Mucosa of stomach (tissue), 1 donor: Measurements from ENCODE around the gene KIF26A.

Experiments used
- H3K27me3 ChIP-seq: one replicate; pipeline ENCODE4 v1.7.0; 2013; ENCODE audit warnings: mild to moderate bottlenecking, low read length; ENCODE audit not compliant: control insufficient read depth, insufficient read depth
- H3K36me3 ChIP-seq: one replicate; pipeline ENCODE4 v1.7.0; 2013; ENCODE audit warnings: low read length; ENCODE audit not compliant: control insufficient read depth, insufficient read depth
- H3K4me1 ChIP-seq: one replicate; pipeline ENCODE4 v1.7.0; 2013; ENCODE audit warnings: mild to moderate bottlenecking, low read length; ENCODE audit not compliant: control insufficient read depth, insufficient read depth
- H3K4me3 ChIP-seq: one replicate; pipeline ENCODE4 v1.7.0; 2013; ENCODE audit warnings: low read length
- H3K9ac ChIP-seq: one replicate; pipeline ENCODE4 v1.7.0; 2013; ENCODE audit warnings: mild to moderate bottlenecking, low read length, moderate library complexity
- H3K9me3 ChIP-seq: one replicate; pipeline ENCODE4 v1.7.0; 2013; ENCODE audit warnings: mild to moderate bottlenecking, low read length, moderate library complexity; ENCODE audit not compliant: control insufficient read depth
- donor health status: Pancreatic carcinoma.

Gene KIF26A

DNA sequence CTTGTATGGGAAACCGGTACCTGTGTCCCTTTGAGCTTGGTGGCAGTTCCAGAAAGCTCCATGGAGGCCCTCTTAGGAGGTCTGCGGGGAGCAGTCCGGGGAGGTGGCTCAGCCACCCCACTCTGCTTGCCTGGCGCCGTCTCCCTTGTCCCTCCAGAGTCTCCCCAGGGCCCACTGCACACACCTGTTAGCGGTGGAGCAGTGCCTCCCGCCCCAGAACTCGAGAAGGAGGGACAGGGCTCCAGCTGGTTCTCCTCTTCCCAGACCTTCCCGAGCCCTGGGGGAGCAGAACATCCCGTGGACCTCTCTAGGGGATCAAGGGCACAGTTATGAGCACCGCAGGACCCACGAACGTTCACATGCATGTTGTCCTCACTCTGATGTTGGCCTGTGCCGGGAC, 42.1 kb upstream of the KIF26A start:
- H3K27me3 ChIP-seq: peaks cover 13% of the 10 kb centered on the region
- no peak overlapping the region for H3K9ac ChIP-seq
- H3K9me3 ChIP-seq: no peaks in the 10 kb centered on the region
- H3K4me3 ChIP-seq: no peak overlapping the region
- no peaks in the 10 kb centered on the region for H3K36me3 ChIP-seq
- peaks cover 50% of the 10 kb centered on the region for H3K4me1 ChIP-seq

DNA sequence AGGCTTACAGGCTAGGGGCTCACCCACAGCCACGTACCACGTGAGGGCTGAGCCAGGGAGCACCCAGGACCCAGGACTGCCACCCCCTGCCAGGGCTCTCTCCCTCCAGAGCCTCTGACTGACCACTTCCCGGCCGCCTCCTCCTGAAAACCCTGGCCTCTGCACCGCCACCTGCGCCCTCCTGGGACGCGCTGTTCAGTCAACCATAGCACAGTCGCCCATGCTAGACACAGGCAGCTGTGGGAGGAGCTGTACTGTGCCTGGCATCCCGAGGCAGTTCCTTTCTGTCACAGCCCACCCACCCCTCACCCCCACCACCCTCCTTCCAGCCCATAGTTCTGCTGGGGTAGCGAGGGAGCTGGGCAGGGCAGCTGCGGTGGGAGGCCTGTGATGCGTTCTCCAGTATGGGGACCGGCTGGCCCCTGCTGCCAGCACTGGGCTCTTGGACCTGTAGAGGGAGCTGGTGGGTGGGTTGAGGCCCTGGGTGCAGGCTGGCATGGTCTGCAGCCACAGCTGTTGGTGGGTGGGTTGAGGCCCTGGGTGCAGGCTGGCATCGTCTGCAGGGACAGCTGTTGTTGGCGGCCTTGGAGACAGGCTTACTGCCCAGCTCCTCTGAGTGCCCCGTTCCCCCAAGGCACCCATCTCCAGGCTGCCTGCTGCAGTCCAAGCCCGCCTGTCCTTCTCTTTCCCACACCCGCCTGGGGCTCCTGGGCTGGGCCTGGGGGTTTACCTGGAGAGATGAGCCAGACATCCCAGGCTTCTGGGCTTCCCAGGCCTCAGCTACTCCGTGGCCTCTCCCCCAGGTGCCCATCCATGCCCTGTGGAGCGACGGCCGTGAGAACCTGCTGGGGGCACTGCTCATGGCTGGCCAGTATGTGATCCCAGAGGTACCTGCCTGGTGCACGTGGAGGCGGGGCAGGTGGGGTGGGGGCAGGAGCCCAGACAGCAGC, 41.4 kb upstream of the KIF26A start:
- Histone ChIP-seq H3K27me3 (peaks cover 13% of the 10 kb centered on the region), H3K4me3 (no peak overlapping the region), H3K9ac (no peak overlapping the region), H3K4me1 (peaks cover 53% of the 10 kb centered on the region), H3K9me3 (no peaks in the 10 kb centered on the region), H3K36me3 (no peaks in the 10 kb centered on the region)

GRCh38 chr14:104098272-104099095, 39.9 kb upstream of the KIF26A start:
- H3K9ac ChIP-seq: no peak overlapping the region
- no peaks in the 10 kb centered on the region for H3K36me3 ChIP-seq
- no peaks in the 10 kb centered on the region for H3K9me3 ChIP-seq
- peaks cover 55% of the 10 kb centered on the region for H3K4me1 ChIP-seq
- no peak overlapping the region for H3K4me3 ChIP-seq
- H3K27me3 ChIP-seq: peaks cover 13% of the 10 kb centered on the region

GRCh38 chr14:104099096-104100041, 39.0 kb upstream of the KIF26A start:
- Histone ChIP-seq H3K36me3 (no peaks in the 10 kb centered on the region), H3K4me3 (no peak overlapping the region)

DNA sequence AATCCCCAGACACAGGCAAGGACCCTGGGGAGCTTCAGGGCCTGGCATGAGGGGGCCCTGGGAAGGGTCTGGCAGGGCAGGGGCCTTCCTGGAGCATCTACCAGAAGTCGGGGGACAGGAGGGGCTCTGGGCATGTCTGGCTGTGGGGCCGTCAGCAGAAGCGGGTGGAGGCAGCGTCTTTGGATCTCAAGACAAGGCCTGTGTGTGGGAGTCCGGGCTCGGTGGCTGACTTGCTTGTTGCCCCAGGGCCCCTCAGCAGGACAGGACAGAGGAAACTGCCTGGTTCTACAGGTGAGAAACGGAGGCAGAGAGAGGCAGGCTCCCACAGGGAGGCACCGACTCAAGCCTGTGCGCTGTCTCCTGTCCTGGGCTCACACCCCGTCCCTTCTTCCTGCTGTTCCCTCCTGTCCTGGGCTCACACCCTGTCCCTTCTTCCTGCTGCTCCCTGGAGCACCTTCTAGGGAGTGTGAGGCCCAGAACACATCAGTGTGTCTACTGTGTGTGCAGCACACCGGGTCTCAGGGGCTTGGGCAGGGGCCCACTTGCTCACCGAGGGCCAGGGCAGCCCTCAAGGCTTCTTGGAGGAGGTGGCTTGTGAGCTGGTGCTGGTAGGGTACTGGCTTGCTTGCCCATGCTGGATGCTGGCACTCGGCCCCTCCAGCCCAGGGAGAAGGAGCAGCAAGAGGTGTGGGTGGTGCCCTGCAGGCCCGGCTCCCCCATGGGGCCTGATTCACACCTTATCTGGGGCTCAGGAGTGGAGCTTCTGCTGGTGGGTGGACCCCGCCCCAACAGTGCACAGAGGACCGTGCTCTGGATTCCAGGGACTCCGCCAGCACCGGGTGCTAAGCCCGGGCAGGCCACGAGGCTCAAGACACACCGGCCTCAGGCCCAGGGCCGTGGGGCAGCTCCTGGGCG, 38.0 kb upstream of the KIF26A start:
- Histone ChIP-seq H3K27me3 (peaks cover 7% of the 10 kb centered on the region), H3K9ac (no peak overlapping the region), H3K4me1 (peaks cover 58% of the 10 kb centered on the region), H3K9me3 (no peaks in the 10 kb centered on the region), H3K4me3 (no peak overlapping the region), H3K36me3 (no peaks in the 10 kb centered on the region)

More at GRCh38 chr14:104099096-104100041, 39.0 kb upstream of the KIF26A start:
- Histone ChIP-seq H3K9me3 (no peaks in the 10 kb centered on the region), H3K9ac (no peak overlapping the region), H3K27me3 (peaks cover 13% of the 10 kb centered on the region), H3K4me1 (peaks cover 57% of the 10 kb centered on the region)

- Histone ChIP-seq H3K27me3 (peaks cover 3% of the 10 kb centered on the region), H3K36me3 (no peaks in the 10 kb centered on the region), H3K4me1 (peaks cover 66% of the 10 kb centered on the region), H3K4me3 (no peak overlapping the region), H3K9me3 (no peaks in the 10 kb centered on the region), H3K9ac (no peak overlapping the region)
Observed at GRCh38 chr14:104101086-104101621, 37.2 kb upstream of the KIF26A start.

- H3K36me3 ChIP-seq: no peaks in the 10 kb centered on the region
- no peak overlapping the region for H3K9ac ChIP-seq
- H3K4me1 ChIP-seq: peaks cover 72% of the 10 kb centered on the region
- H3K4me3 ChIP-seq: no peak overlapping the region
- H3K27me3 ChIP-seq: no peaks in the 10 kb centered on the region
- H3K9me3 ChIP-seq: no peaks in the 10 kb centered on the region
Observed at GRCh38 chr14:104101651-104102281, 36.6 kb upstream of the KIF26A start.

DNA sequence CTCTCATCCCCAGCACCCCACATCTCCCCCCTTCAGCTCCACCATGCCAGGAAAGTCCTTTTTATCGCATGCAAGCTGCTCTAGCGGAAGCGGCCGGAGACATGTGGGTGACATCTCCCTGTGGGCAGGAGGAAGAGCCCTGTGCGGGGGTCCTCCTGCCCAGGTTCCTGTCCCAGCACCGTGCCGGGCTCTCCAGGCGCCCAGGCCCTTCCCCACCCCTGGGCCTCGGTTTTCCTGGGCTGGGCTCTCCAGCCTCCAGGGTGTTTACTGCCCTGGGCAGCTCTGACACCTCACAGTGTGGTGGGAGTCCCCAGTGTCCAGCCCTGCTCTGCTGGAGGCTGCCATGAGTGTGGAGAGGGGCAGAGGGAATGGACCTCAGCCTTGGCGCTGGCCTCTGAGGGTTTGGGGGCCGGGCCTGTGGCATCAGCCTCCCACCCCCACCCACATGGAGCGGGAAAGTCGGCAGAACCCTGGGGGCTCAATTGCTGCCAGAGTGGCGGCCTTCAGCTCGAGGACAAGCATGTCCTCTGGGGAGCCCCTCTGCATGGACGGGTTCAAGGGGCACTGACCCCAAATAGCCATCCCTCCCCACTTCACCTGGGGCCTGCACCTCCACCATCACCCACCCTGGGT, 36.0 kb upstream of the KIF26A start:
- H3K4me1 ChIP-seq: peaks cover 78% of the 10 kb centered on the region
- no peaks in the 10 kb centered on the region for H3K9me3 ChIP-seq

GRCh38 chr14:104103061-104103445, 35.3 kb upstream of the KIF26A start:
- Histone ChIP-seq H3K9ac (no peak overlapping the region), H3K4me1 (peaks cover 85% of the 10 kb centered on the region), H3K36me3 (no peaks in the 10 kb centered on the region), H3K4me3 (no peak overlapping the region), H3K27me3 (no peaks in the 10 kb centered on the region), H3K9me3 (no peaks in the 10 kb centered on the region)

More for the DNA sequence above, 36.0 kb upstream of the KIF26A start:
- no peaks in the 10 kb centered on the region for H3K27me3 ChIP-seq
- no peak overlapping the region for H3K4me3 ChIP-seq
- H3K9ac ChIP-seq: no peak overlapping the region
- no peaks in the 10 kb centered on the region for H3K36me3 ChIP-seq

GRCh38 chr14:104103446-104104075, 34.8 kb upstream of the KIF26A start:
- Histone ChIP-seq H3K27me3 (no peaks in the 10 kb centered on the region), H3K9ac (no peak overlapping the region), H3K4me3 (no peak overlapping the region), H3K4me1 (peaks cover 90% of the 10 kb centered on the region), H3K9me3 (no peaks in the 10 kb centered on the region), H3K36me3 (no peaks in the 10 kb centered on the region)
